ENCODE data around the gene THOC1. TPM values are rescaled to one million over a fixed set of nuclear protein-coding genes. Genes with fewer than 3 reads are reported as not detected.

Gene THOC1
- total and polyA plus RNA-seq, 2 of the 4 experiments (the other 2 are of a cell fraction): 13.3 to 15.8 TPM

DNA sequence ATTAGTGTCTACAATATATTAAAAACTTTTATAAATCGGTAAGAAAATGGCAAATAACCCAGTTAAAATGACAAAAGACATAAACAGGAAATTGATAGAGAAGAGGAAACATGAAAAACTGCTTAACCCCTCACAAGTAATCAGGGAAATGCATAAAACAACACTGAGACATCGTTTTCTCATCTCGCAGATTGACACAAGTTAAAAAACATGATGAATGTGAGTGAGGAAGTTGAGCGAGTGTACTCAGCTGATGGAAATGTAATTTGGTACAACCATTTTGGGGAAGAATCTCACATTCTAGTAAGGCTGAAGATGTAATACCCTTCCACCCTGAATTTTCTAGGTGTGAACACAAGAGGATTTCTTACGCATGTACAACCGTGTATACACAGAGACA lies 18.0 kb upstream of the THOC1 start:
- Histone ChIP-seq H3K36me3 (ENCODE audit: control insufficient read depth, insufficient read depth, low read length) (no peaks in the 10 kb centered on the region), H2AK9ac (replicated peaks; ENCODE audit: low read depth, low read length, poor library complexity) (no peak overlapping the region), H3K79me1 (ENCODE audit: low read depth in 1 of 2, low read length in 2 of 2) (no peaks in the 10 kb centered on the region), H3K27ac (ENCODE audit: insufficient read depth, low read length) (no peak overlapping the region), H3K9me1 (ENCODE audit: insufficient read depth, low read length) (no peaks in the 10 kb centered on the region), H3K4ac (ENCODE audit: low read depth, low read length) (no peak overlapping the region), H2BK120ac (ENCODE audit: low read depth, low read length) (no peak overlapping the region), H2BK15ac (ENCODE audit: low read depth, low read length) (no peak overlapping the region), H2AFZ (replicated peaks; ENCODE audit: low read length, poor library complexity) (no peak overlapping the region), H3K4me1 (ENCODE audit: control insufficient read depth, insufficient read depth, low read length) (no peaks in the 10 kb centered on the region), H3K23ac (ENCODE audit: low read depth, low read length) (no peak overlapping the region), H3K18ac (ENCODE audit: low read depth, low read length) (no peak overlapping the region), H2AK5ac (ENCODE audit: low read depth, low read length) (no peak overlapping the region), H3K14ac (replicated peaks; ENCODE audit: low read depth, low read length) (no peak overlapping the region), H2BK5ac (ENCODE audit: low read depth, low read length, poor library complexity, severe bottlenecking) (no peak overlapping the region), H4K91ac (ENCODE audit: insufficient read depth, low read depth, low read length) (no peak overlapping the region), H3K56ac (ENCODE audit: extremely low read depth, insufficient read depth, low read length) (no peak overlapping the region), H3K9me3 (ENCODE audit: control insufficient read depth, insufficient read depth, low read length) (no peaks in the 10 kb centered on the region), H4K20me1 (ENCODE audit: insufficient read depth, low read length) (no peaks in the 10 kb centered on the region), H3K27me3 (ENCODE audit: control insufficient read depth, insufficient read depth, low read length) (peaks cover 6% of the 10 kb centered on the region), H3K4me2 (ENCODE audit: low read depth, low read length) (no peak overlapping the region), H2BK20ac (ENCODE audit: low read depth, low read length) (no peak overlapping the region), H4K8ac (ENCODE audit: low read depth in 2 of 2, low read length in 2 of 2) (no peak overlapping the region), H3K4me3 (ENCODE audit: insufficient read depth, low read depth, low read length) (no peak overlapping the region), H3K9ac (ENCODE audit: low read depth, low read length) (no peak overlapping the region), H4K5ac (ENCODE audit: low read depth, low read length) (no peak overlapping the region)
- no TSS peak for BruUV-seq (replicated peaks)
- ChIA-PET CTCF (interaction anchor here (1.2 kb wide), 1 partner anchor 338 kb away, joined by 4 read pairs; no protein-coding TSS in a partner anchor), POLR2A (ENCODE audit: unreplicated experiment) (no interaction called here)
- intact Hi-C loops (cut with micrococcal nuclease) (loop anchor here (1.0 to 5.0 kb wide), 3 partner anchors 211 to 553 kb away; no protein-coding TSS in a partner anchor), dilution Hi-C loops (cut with HindIII; ENCODE audit: low sequenced_read_pairs, unreplicated experiment) (no loop called here), in situ Hi-C loops (cut with MboI; ENCODE audit: low sequenced_read_pairs) (no loop called here)
- no peak for DNase-seq
- TF ChIP-seq CHD1 (IDR thresholded peaks at IDR 0.05; ENCODE audit: low read depth, low read length): no peak
- TF ChIP-seq, protein P1, sequence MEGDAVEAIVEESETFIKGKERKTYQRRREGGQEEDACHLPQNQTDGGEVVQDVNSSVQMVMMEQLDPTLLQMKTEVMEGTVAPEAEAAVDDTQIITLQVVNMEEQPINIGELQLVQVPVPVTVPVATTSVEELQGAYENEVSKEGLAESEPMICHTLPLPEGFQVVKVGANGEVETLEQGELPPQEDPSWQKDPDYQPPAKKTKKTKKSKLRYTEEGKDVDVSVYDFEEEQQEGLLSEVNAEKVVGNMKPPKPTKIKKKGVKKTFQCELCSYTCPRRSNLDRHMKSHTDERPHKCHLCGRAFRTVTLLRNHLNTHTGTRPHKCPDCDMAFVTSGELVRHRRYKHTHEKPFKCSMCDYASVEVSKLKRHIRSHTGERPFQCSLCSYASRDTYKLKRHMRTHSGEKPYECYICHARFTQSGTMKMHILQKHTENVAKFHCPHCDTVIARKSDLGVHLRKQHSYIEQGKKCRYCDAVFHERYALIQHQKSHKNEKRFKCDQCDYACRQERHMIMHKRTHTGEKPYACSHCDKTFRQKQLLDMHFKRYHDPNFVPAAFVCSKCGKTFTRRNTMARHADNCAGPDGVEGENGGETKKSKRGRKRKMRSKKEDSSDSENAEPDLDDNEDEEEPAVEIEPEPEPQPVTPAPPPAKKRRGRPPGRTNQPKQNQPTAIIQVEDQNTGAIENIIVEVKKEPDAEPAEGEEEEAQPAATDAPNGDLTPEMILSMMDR (conservative IDR thresholded peaks at IDR 0.05; ENCODE audit: low read depth, low read length): no peak
- ATAC-seq (ENCODE audit: low read depth): no peak
- WGBS, 2 experiments (ENCODE audit: extremely low coverage in 2 of 2, insufficient read length in 1 of 2): no CpG with 5 or more reads among the region's 6 CpGs
